Neuronal stem cell (in vitro differentiated cells): Measurements from ENCODE around the gene BTBD1.
"Not testable (repeated sequence)": the region's sequence is repeated elsewhere in the genome, so short reads cannot be mapped to it uniquely, and the experiment has no call there.

ENCODE experiments used
- DNase-seq: peaks from one replicate; pipeline ENCODE4 v3.0.0-alpha.2; 2013; ENCODE audit warnings: low spot score
- H2AFZ ChIP-seq: one replicate; pipeline ENCODE4 v1.6.1; 2013; ENCODE audit warnings: mild to moderate bottlenecking, low read length, inconsistent platforms
- H2AK5ac ChIP-seq: 2 replicates; pipeline ENCODE4 v1.6.1; 2013; ENCODE audit warnings: low read depth, mild to moderate bottlenecking, inconsistent platforms, low read length, moderate library complexity, mixed read lengths
- H2BK120ac ChIP-seq: 2 replicates; pipeline ENCODE4 v1.6.1; 2013; ENCODE audit warnings: low read depth, mild to moderate bottlenecking, inconsistent platforms, low read length, moderate library complexity, mixed read lengths
- H2BK12ac ChIP-seq: one replicate; pipeline ENCODE4 v1.6.1; 2013; ENCODE audit warnings: low read length, inconsistent platforms
- H2BK15ac ChIP-seq: 2 replicates; pipeline ENCODE4 v1.6.1; 2013; ENCODE audit warnings: mild to moderate bottlenecking, low read length, inconsistent platforms, mixed read lengths
- H2BK5ac ChIP-seq: one replicate; pipeline ENCODE4 v1.6.1; 2013; ENCODE audit warnings: inconsistent platforms, mild to moderate bottlenecking, low read length, moderate library complexity
- H3K14ac ChIP-seq: one replicate; pipeline ENCODE4 v1.6.1; 2013; ENCODE audit warnings: low read length, inconsistent platforms
- H3K18ac ChIP-seq: 2 replicates; pipeline ENCODE4 v1.6.1; 2013; ENCODE audit warnings: low read length, inconsistent platforms
- H3K23ac ChIP-seq: 2 replicates; pipeline ENCODE4 v1.6.1; 2013; ENCODE audit warnings: low read depth, mild to moderate bottlenecking, mixed read lengths, low read length, inconsistent platforms; ENCODE audit not compliant: poor library complexity
- H3K27ac ChIP-seq: replicated peaks from 3 replicates; pipeline ENCODE4 v1.5.1; 2013; ENCODE audit warnings: low read length, inconsistent platforms
- H3K27me3 ChIP-seq, 3 experiments: 2 replicates each; pipeline ENCODE4 v1.6.1; 2013; ENCODE audit warnings: low read length in 3 of 3, mild to moderate bottlenecking in 2 of 3, inconsistent platforms in 1 of 3, low read depth in 1 of 3, mixed read lengths in 1 of 3, moderate library complexity in 1 of 3; ENCODE audit not compliant: control insufficient read depth in 3 of 3, insufficient read depth in 3 of 3
- H3K36me3 ChIP-seq, 2 donors: replicated peaks in 1 of 2; 2 replicates each; pipeline ENCODE4 v1.6.1; 2013; ENCODE audit warnings: low read length in 2 of 2; ENCODE audit not compliant: control insufficient read depth in 2 of 2, insufficient read depth in 2 of 2
- H3K4ac ChIP-seq: 2 replicates; pipeline ENCODE4 v1.6.1; 2013; ENCODE audit warnings: inconsistent platforms, mild to moderate bottlenecking, low read length, moderate library complexity
- H3K4me1 ChIP-seq, 2 donors: 1 replicate in 1 of 2; 2 replicates in 1 of 2; pipeline ENCODE4 v1.6.1; 2013; ENCODE audit warnings: low read length in 2 of 2, low read depth in 1 of 2; ENCODE audit not compliant: control insufficient read depth in 2 of 2, insufficient read depth in 1 of 2
- H3K4me2 ChIP-seq: one replicate; pipeline ENCODE4 v1.6.1; 2013; ENCODE audit warnings: mild to moderate bottlenecking, low read length, inconsistent platforms; ENCODE audit not compliant: insufficient read depth, poor library complexity, severe bottlenecking
- H3K4me3 ChIP-seq, 2 donors: 2 replicates each; pipeline ENCODE4 v1.5.1; 2013; ENCODE audit warnings: low read length in 2 of 2, mild to moderate bottlenecking in 2 of 2, inconsistent platforms in 1 of 2, moderate library complexity in 1 of 2
- H3K79me1 ChIP-seq: one replicate; pipeline ENCODE4 v1.6.1; 2013; ENCODE audit warnings: low read depth, mild to moderate bottlenecking, inconsistent platforms, low read length, moderate library complexity
- H3K9ac ChIP-seq: one replicate; pipeline ENCODE4 v1.6.1; 2013; ENCODE audit warnings: mild to moderate bottlenecking, low read depth, low read length, inconsistent platforms; ENCODE audit not compliant: poor library complexity
- H3K9me3 ChIP-seq, 2 donors: replicated peaks in 1 of 2; 2 replicates each; pipeline versions ENCODE3 to v1.6.1; 2013; ENCODE audit warnings: low read length in 2 of 2, mild to moderate bottlenecking in 2 of 2, inconsistent platforms in 1 of 2, low read depth in 1 of 2, mixed read lengths in 1 of 2, moderate library complexity in 1 of 2; ENCODE audit not compliant: control insufficient read depth in 2 of 2, insufficient read depth in 1 of 2
- H4K8ac ChIP-seq: one replicate; pipeline ENCODE4 v1.6.1; 2013; ENCODE audit warnings: low read depth, mild to moderate bottlenecking, inconsistent platforms, low read length, moderate library complexity
- H4K91ac ChIP-seq: one replicate; pipeline ENCODE4 v1.6.1; 2013; ENCODE audit warnings: low read length, low read depth, mild to moderate bottlenecking, inconsistent platforms; ENCODE audit not compliant: poor library complexity
- WGBS, 2 donors: extraction: QIAGEN DNeasy Blood & Tissue Kit; methylation state at CpG; one replicate each; pipeline ENCODE4 v1.1.7; 2013; ENCODE audit warnings: missing lambda C conversion rate in 2 of 2, mixed read lengths in 1 of 2; ENCODE audit not compliant: insufficient read length in 2 of 2, insufficient replicate concordance in 1 of 2; ENCODE audit errors: extremely low coverage in 2 of 2; 5-methylcytosine and 5-hydroxymethylcytosine counted together

The BTBD1 gene

GRCh38 chr15:83088876-83089275 is 21.8 kb upstream of the BTBD1 start:
- DNase-seq, result no peak
- Histone ChIP-seq H2AFZ (no peak overlapping the region), H3K9me3 (no peaks in the 10 kb centered on the region), H3K14ac (no peak overlapping the region), H3K4me3 (no peak overlapping the region), H3K27me3 (no peaks in the 10 kb centered on the region), H3K18ac (no peak overlapping the region), H2BK15ac (no peak overlapping the region), H4K8ac (no peak overlapping the region), H2AK5ac (no peak overlapping the region), H2BK120ac (no peak overlapping the region), H3K4me1 (no peaks in the 10 kb centered on the region), H4K91ac (no peak overlapping the region), H3K79me1 (no peaks in the 10 kb centered on the region), H2BK12ac (no peak overlapping the region), H3K4ac (no peak overlapping the region), H2BK5ac (no peak overlapping the region), H3K9ac (no peak overlapping the region), H3K27ac (no peak overlapping the region), H3K4me2 (no peak overlapping the region), H3K23ac (no peak overlapping the region), H3K36me3 (no peaks in the 10 kb centered on the region)
- no CpG with 5 or more reads among the region's 2 CpGs for WGBS, 2 donors

DNA sequence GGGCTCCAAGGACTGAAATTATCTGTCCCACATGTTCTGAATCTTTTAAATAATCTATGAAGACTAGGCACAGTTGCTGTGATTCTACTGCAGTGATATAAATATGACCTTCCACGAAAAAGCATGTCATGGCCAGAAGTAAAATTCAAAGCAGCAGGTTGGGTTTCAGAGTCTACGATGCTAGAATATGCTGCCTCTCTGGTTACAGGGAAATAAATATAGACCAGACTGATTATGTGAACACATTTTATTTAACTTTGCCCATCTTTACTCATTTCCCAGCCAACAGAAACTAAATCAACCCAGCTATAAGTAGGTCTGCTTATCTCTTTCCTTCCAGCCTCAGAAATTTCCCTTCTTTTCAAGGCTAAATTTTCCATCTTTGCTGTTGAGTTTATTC is 20.5 kb upstream of the BTBD1 start:
- no CpG with 5 or more reads among the region's 2 CpGs for WGBS, 2 donors
- H3K36me3 ChIP-seq, result no peaks in the 10 kb centered on the region

DNA sequence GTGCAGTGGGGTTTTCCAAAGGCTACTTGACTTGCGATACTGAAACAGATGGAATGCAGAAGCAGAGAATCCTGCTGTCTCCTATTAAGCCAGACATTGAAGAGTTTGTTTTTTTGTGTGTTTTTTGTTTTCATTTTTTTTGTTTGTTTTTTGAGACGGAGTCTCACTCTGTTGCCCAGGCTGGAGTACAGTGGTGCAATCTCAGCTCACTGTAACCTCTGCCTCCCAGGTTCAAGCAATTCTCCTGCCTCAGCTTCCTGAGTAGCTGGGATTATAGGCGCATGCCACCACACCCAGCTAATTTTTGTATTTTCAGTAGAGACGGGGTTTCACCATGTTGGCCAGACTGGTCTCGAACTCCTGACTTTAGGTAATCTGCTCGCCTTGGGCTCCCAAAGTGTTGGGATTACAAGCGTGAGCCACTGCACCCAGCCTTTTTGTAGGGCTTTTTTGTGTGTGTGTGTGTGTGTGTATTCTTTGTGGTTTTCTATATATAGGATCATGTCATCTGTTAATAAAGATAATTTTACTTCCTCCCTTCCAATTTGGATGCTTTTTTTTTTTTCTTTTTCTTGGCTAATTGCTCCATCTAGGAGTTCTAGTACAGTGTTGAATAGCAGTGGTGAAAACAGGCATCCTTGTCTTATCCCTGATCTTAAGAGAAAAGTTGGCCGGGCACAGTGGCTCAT is 19.0 kb upstream of the BTBD1 start:
- DNase-seq, H2BK5ac ChIP-seq, H3K27ac ChIP-seq, H3K4me3 ChIP-seq, H2BK15ac ChIP-seq, H4K91ac ChIP-seq, H3K23ac ChIP-seq, H2BK120ac ChIP-seq, H2AFZ ChIP-seq, H3K14ac ChIP-seq, H3K79me1 ChIP-seq, H3K9me3 ChIP-seq, H3K4me1 ChIP-seq, H3K9ac ChIP-seq, H3K36me3 ChIP-seq, H2AK5ac ChIP-seq, H3K18ac ChIP-seq, H3K4me2 ChIP-seq, H3K27me3 ChIP-seq, H4K8ac ChIP-seq, H3K4ac ChIP-seq, H2BK12ac ChIP-seq: not testable (repeated sequence)
- no CpG with 5 or more reads among the region's 8 CpGs for WGBS, 2 donors

More for the DNA sequence above, 20.5 kb upstream of the BTBD1 start:
- Histone ChIP-seq H2BK120ac (no peak overlapping the region), H2BK15ac (no peak overlapping the region), H2AK5ac (no peak overlapping the region), H3K27me3 (no peaks in the 10 kb centered on the region), H3K79me1 (no peaks in the 10 kb centered on the region), H3K27ac (no peak overlapping the region), H3K4me3 (no peak overlapping the region), H4K91ac (no peak overlapping the region), H4K8ac (no peak overlapping the region), H2AFZ (no peak overlapping the region), H2BK5ac (no peak overlapping the region), H3K18ac (no peak overlapping the region), H3K4ac (no peak overlapping the region), H3K4me1 (no peaks in the 10 kb centered on the region), H3K9ac (no peak overlapping the region), H2BK12ac (no peak overlapping the region), H3K14ac (no peak overlapping the region), H3K23ac (no peak overlapping the region), H3K4me2 (no peak overlapping the region), H3K9me3 (no peaks in the 10 kb centered on the region)
- no peak for DNase-seq

DNA sequence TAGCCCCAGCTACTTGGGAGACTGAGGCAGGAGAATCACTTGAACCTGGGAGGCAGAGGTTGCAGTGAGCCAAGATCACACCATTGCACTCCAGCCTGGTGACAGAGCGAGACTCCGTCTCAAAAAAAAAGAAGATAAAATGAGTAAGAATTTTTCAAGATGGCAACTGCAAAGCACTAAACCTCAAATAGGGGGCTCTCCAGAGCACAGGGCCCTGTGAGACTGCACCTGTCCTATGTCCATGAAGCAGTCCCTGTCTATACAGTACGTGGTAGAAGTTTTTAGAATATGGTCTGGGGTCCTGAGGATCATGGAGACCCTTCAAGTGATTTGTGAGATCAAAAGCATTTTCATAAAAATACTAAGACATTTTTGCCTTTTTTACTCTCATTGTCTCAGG is 18.4 kb upstream of the BTBD1 start:
- not testable (repeated sequence) for H3K9me3 ChIP-seq, H3K79me1 ChIP-seq, H3K9ac ChIP-seq, H2BK15ac ChIP-seq, H2BK120ac ChIP-seq, H3K4me3 ChIP-seq, H3K36me3 ChIP-seq, H3K23ac ChIP-seq, H3K14ac ChIP-seq, H3K27ac ChIP-seq, H4K8ac ChIP-seq, H3K18ac ChIP-seq, H3K4ac ChIP-seq, H3K4me2 ChIP-seq, H2BK12ac ChIP-seq, H2AFZ ChIP-seq, H3K27me3 ChIP-seq, H2BK5ac ChIP-seq, H3K4me1 ChIP-seq, DNase-seq, H4K91ac ChIP-seq, H2AK5ac ChIP-seq
- WGBS, 2 donors, result no CpG with 5 or more reads among the region's 3 CpGs
